Peyer's patch (tissue), 4 donors: ENCODE measurements around the gene COX7A2L.

Source experiments
- POLR2A ChIP-seq, 2 donors: fragments of 450-650 bp; IDR thresholded peaks; one replicate each; pipeline ENCODE4 v1.5.1; 2017; ENCODE audit warnings: antibody characterized with exemption in 2 of 2, mild to moderate bottlenecking in 2 of 2, moderate library complexity in 2 of 2
- TF ChIP-seq, protein P1 (sequence below), 6 experiments: fragments of 450-650 bp in 4 of 6; fragments of 200-600 bp in 2 of 6; sonication (generic) in 1 of 6; IDR thresholded peaks; one replicate each; pipeline ENCODE4 v1.5.1; 2017 to 2019; ENCODE audit warnings: antibody characterized with exemption in 6 of 6, mild to moderate bottlenecking in 3 of 6, moderate library complexity in 1 of 6

DNA sequence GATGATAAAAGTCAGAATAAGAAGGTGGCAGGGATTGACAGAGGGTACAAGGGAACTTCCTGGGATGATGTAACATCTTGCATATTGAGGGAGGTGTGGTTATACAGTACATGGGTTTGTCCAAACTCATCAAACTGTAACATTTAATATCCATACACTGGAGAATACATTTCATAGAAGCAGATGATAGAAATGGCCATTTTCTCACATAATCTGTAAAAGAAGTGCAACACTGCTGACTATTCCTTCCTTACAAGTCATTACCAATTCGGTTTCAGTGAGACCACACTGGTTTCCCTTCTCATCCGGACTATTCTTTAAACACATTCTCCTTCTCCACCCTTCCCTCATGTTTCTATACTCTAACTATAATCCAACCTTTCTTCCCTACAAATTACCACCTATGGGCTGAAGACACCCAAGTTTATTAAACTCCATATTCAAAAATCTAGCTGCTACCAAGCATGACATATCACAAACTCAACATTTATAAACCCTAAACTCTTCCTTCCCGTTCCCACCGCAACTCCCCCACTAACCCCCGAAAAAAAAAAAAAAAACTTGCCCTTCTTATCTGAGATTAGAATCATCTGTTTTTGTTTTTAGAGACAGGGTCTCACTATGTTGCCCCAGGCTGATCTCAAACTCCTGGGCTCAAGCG, 1.6 kb downstream of the COX7A2L start:
- TF ChIP-seq, protein P1, sequence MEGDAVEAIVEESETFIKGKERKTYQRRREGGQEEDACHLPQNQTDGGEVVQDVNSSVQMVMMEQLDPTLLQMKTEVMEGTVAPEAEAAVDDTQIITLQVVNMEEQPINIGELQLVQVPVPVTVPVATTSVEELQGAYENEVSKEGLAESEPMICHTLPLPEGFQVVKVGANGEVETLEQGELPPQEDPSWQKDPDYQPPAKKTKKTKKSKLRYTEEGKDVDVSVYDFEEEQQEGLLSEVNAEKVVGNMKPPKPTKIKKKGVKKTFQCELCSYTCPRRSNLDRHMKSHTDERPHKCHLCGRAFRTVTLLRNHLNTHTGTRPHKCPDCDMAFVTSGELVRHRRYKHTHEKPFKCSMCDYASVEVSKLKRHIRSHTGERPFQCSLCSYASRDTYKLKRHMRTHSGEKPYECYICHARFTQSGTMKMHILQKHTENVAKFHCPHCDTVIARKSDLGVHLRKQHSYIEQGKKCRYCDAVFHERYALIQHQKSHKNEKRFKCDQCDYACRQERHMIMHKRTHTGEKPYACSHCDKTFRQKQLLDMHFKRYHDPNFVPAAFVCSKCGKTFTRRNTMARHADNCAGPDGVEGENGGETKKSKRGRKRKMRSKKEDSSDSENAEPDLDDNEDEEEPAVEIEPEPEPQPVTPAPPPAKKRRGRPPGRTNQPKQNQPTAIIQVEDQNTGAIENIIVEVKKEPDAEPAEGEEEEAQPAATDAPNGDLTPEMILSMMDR (IDR thresholded peaks at IDR 0.05) = no peak
- no peak for TF ChIP-seq POLR2A (IDR thresholded peaks at IDR 0.05)
